Lower leg skin (tissue), 4 donors: Measurements from ENCODE around the gene CD226. TPM values are rescaled to one million over a fixed set of nuclear protein-coding genes. Genes with fewer than 3 reads are reported as not detected.
"Not testable (repeated sequence)": the region's sequence is repeated elsewhere in the genome, so short reads cannot be mapped to it uniquely, and the experiment has no call there.

Source experiments
- DNase-seq, 2 donors: peaks; one replicate each; pipeline ENCODE4 v3.0.0-alpha.2; 2019; ENCODE audit warnings: low spot score in 2 of 2
- H3K4me3 ChIP-seq: fragments of 200-600 bp; sonication (generic); 2 replicates; pipeline ENCODE4 v1.5.1; 2017; ENCODE audit warnings: mild to moderate bottlenecking, low read depth; ENCODE audit not compliant: poor library complexity, severe bottlenecking
- POLR2A ChIP-seq, 2 donors: fragments of 450-650 bp; IDR thresholded peaks; one replicate each; pipeline ENCODE4 v1.6.1; 2016 to 2017; ENCODE audit warnings: antibody characterized with exemption in 2 of 2, mild to moderate bottlenecking in 1 of 2, moderate library complexity in 1 of 2
- WGBS, 2 donors: methylation state at CpG; one replicate each; pipeline ENCODE4 v1.1.5; 2018; 5-methylcytosine and 5-hydroxymethylcytosine counted together
- intact Hi-C: fragments of 100-400 bp; cut with DNase I; formaldehyde crosslinking; loops from one replicate; pipeline ENCODE4 v1.15.0; 2023; ENCODE audit warnings: low total_unique reads
- total RNA-seq, 4 donors: library from RNA; depleted of rRNA; stranded (reverse); fragments of >200 nt; gene quantifications; one replicate each; pipeline ENCODE4 v1.1.0, GENCODE V29; 2016
- TF ChIP-seq, protein P1 (sequence below), 3 donors: fragments of 450-650 bp; IDR thresholded peaks; one replicate each; pipeline ENCODE4 v1.5.1; 2016; ENCODE audit warnings: antibody characterized with exemption in 3 of 3, mild to moderate bottlenecking in 3 of 3, moderate library complexity in 2 of 3

Gene CD226
- total RNA-seq, 4 donors from 2014 or later = 0.13 to 0.29 (median 0.26) TPM; not detected in 1

DNA sequence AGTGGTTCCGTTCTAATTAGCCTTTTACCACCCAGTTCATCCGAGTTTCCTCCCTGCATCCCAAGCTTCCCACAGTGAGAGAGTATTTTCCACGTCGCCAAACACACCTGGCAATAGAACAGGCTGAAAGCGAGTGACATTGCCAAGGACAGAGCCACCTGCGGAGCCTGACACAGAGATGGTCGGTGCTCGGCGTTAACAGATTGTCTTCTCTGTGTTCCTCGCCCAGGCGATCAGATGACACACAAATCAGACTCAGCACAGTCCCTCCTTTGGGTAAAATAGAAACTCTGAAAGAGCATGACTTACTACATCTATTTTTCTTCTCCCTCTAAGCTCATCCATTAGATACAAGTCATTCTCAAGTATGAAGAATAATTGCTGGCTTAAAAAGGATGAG is 107.7 kb downstream of the CD226 start:
- intact Hi-C loops = no loop called here
- TF ChIP-seq, protein P1, sequence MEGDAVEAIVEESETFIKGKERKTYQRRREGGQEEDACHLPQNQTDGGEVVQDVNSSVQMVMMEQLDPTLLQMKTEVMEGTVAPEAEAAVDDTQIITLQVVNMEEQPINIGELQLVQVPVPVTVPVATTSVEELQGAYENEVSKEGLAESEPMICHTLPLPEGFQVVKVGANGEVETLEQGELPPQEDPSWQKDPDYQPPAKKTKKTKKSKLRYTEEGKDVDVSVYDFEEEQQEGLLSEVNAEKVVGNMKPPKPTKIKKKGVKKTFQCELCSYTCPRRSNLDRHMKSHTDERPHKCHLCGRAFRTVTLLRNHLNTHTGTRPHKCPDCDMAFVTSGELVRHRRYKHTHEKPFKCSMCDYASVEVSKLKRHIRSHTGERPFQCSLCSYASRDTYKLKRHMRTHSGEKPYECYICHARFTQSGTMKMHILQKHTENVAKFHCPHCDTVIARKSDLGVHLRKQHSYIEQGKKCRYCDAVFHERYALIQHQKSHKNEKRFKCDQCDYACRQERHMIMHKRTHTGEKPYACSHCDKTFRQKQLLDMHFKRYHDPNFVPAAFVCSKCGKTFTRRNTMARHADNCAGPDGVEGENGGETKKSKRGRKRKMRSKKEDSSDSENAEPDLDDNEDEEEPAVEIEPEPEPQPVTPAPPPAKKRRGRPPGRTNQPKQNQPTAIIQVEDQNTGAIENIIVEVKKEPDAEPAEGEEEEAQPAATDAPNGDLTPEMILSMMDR (IDR thresholded peaks at IDR 0.05) = no peak
- no peak for TF ChIP-seq POLR2A (IDR thresholded peaks at IDR 0.05)
- H3K4me3 ChIP-seq = no peak overlapping the region
- WGBS, 2 donors = 89 to 90% methylated on average over 11 of the region's 11 CpGs
- no peak for DNase-seq

DNA sequence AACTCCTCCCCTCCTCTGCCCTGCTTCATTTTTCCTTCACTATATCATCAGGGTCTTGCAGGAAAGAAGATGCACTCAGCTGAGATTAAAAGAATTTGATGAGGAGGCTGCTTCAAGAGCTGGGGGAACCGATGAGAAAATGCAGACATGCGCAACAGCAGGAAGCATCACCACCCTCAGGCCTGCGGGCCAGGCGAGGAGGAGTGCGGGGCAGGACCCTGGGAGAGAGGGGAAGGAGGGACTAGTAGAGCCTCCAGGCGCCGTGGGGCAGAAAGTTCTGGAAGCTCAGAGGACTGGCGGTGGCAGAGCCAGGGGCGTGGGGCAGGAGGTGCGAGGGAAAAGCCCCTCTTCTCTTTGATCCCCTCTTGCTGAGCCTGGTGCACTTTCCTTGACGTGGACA is 108.2 kb downstream of the CD226 start:
- intact Hi-C loops = no loop called here
- H3K4me3 ChIP-seq = no peak overlapping the region
- 91 to 92% methylated on average over 11 of the region's 11 CpGs for WGBS, 2 donors
- no peak for TF ChIP-seq POLR2A (IDR thresholded peaks at IDR 0.05)
- TF ChIP-seq, protein P1 (IDR thresholded peaks at IDR 0.05) = no peak
- no peak for DNase-seq

DNA sequence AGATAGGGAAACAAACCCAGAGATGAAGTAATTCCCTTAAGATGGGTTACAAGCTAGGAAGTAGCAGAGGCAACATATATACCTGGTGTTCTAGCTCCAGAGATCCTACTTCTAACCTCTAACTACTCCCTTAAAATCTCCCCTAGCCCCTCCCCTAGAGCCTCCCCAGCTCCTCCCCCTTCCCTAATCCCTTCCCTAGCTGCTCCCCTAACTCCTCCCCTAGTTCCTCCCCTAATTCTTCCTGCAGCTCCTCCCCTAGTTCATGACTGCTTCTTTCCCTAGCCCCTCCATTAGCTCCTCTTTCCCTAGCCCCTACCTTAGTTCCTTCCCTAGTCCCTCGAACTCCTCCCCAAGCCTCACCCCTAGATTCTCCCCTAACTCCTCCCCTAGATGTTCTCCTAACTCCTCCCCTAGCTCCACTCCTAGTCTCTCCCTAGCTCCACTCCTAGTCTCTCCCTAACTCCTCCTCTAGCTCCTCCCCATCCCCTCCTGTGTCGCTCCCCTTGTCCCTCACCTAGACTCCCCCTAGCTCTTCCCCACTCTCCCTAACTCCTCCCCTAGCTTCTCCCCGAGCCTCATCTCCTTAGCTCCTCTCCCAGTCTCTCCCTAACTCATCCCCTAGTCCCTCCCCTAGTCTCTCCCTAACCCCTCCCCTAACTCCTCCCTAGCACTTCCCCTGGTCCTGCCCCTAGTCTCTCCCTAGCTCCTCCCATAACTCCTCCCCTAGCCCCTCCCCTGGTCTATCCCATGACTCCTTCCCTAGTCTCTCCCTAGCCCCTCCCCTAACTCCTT is 108.9 kb downstream of the CD226 start:
- no peak overlapping the region for H3K4me3 ChIP-seq
- 90% methylated on average over 3 of the region's 3 CpGs for WGBS, 2 donors
- TF ChIP-seq, protein P1 (IDR thresholded peaks at IDR 0.05) = no peak
- no peak for TF ChIP-seq POLR2A (IDR thresholded peaks at IDR 0.05)
- no peak for DNase-seq
- intact Hi-C loops = no loop called here

DNA sequence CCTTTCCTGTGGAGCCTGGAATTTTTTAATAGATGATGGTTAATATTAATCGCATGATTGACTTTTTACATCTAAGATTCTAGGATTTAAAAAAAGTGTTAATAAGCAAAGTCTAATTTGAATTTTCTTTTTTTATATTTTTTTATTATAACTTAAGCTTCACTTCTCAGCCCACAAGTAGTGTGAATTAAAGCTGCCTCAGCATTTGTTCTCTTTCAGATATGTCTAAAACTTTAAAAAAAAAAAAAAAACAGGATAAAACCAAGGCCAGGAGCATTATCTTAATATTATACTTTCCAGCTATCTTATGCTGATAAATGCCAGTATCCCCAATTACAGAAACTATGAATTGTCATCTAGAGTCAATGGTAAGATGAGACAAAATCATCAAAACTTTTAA is 109.7 kb downstream of the CD226 start:
- TF ChIP-seq POLR2A (IDR thresholded peaks at IDR 0.05) = no peak
- TF ChIP-seq, protein P1 (IDR thresholded peaks at IDR 0.05) = no peak
- intact Hi-C loops = no loop called here

DNA sequence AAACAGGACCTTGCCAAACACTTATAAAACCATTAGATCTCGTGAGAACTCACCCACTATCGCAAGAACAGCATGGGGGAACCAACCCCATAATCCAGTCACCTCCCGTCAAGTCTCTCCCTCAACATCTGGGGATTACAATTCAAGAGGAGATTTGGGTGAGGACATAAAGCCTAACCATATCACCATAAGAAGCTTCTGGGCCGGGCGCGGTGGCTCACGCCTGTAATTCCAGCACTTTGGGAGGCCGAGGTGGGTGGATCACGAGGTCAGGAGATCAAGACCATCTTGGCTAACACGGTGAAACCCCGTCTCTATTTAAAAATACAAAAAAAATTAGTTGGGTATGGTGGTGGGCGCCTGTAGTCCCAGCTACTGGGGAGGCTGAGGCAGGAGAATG is 112.7 kb downstream of the CD226 start:
- DNase-seq, intact Hi-C loops, H3K4me3 ChIP-seq: not testable (repeated sequence)
- 90 to 94% methylated on average over 12 of the region's 12 CpGs for WGBS, 2 donors

More for the DNA sequence above, 109.7 kb downstream of the CD226 start:
- WGBS, 2 donors = 96 to 100% methylated on average over 1 of the region's 1 CpG
- H3K4me3 ChIP-seq = no peak overlapping the region
- no peak for DNase-seq

DNA sequence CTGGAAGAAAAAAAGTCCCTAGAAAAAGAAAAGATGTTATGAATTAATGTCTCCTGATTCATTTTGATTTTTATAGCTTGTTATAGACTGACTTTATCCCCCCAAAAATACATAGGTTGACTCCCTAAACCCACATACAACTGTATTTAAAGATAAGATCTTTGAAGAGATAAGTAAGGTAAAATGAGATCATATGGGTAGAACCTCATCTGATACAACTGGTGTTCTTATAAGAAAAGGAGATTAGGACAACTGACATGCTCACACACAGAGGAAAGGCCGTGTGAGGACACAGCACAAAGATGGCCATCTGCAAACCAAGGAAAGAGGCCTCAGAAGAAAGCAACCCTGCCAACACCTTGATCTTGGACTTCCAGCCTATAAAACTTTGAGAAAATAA is 117.5 kb downstream of the CD226 start:
- no peak for DNase-seq
- 79 to 84% methylated on average over 1 of the region's 1 CpG for WGBS, 2 donors
- no peak overlapping the region for H3K4me3 ChIP-seq
- intact Hi-C loops = no loop called here
- TF ChIP-seq POLR2A (IDR thresholded peaks at IDR 0.05) = no peak
- TF ChIP-seq, protein P1 (IDR thresholded peaks at IDR 0.05) = no peak
